ENCODE results near the gene COL18A1.

- TF ChIP-seq CTCF (IDR thresholded peaks at IDR 0.05) (no peak), POLR2A (IDR thresholded peaks at IDR 0.05; ENCODE audit: low read length) (no peak), SMC3 (IDR thresholded peaks at IDR 0.05) (no peak), CEBPB (IDR thresholded peaks at IDR 0.05) (no peak), JUN (IDR thresholded peaks at IDR 0.05) (no peak), MAX (IDR thresholded peaks at IDR 0.05) (no peak), KDM1A (IDR thresholded peaks at IDR 0.05; ENCODE audit: low read depth) (no peak), FOXS1 (CRISPR knock-in tag; IDR thresholded peaks at IDR 0.05) (no peak), PHF8 (IDR thresholded peaks at IDR 0.05; ENCODE audit: borderline replicate concordance, low read depth) (no peak), NFE2L2 (conservative IDR thresholded peaks at IDR 0.05; ENCODE audit: low read length) (no peak), MYC (IDR thresholded peaks at IDR 0.05; ENCODE audit: borderline replicate concordance, low read length) (no peak), RFX5 (IDR thresholded peaks at IDR 0.05) (no peak), CHD4 (IDR thresholded peaks at IDR 0.05; ENCODE audit: borderline replicate concordance) (no peak)
Observed at GRCh38 chr21:45480701-45481500, 75.9 kb downstream of the COL18A1 start.

All from A549 (cell line).